Right atrium auricular region (tissue), 2 donors: ENCODE data around the gene TMEM132C. TPM values are rescaled to one million over a fixed set of nuclear protein-coding genes. Genes with fewer than 3 reads are reported as not detected.
"Not testable (repeated sequence)": the region's sequence is repeated elsewhere in the genome, so short reads cannot be mapped to it uniquely, and the experiment has no call there.

Experiments
- DNase-seq: peaks from one replicate; pipeline ENCODE4 v3.0.0-alpha.2; 2019; ENCODE audit warnings: low spot score
- H3K27ac ChIP-seq, 2 donors: fragments of 200-600 bp; sonication (generic); 1 replicate in 1 of 2; 2 replicates in 1 of 2; pipeline ENCODE4 v1.5.1; 2016 to 2019
- H3K27me3 ChIP-seq, 2 donors: fragments of 200-600 bp; sonication (generic); one replicate each; pipeline versions ENCODE4 v1.5.1 to v1.6.0; 2017 to 2019
- H3K36me3 ChIP-seq: fragments of 200-600 bp; sonication (generic); one replicate; pipeline ENCODE4 v1.5.1; 2016
- H3K4me1 ChIP-seq, 2 donors: fragments of 200-600 bp; sonication (generic); one replicate each; pipeline versions ENCODE4 v1.5.1 to v1.6.0; 2017 to 2019
- H3K4me3 ChIP-seq, 2 donors: fragments of 200-600 bp; sonication (generic); 1 replicate in 1 of 2; 2 replicates in 1 of 2; pipeline ENCODE4 v1.5.1; 2017 to 2019; ENCODE audit warnings: mild to moderate bottlenecking in 1 of 2, moderate library complexity in 1 of 2
- H3K9me3 ChIP-seq, 2 donors: fragments of 200-600 bp; sonication (generic); one replicate each; pipeline ENCODE4 v1.5.1; 2019
- total RNA-seq, 2 donors: library from RNA; depleted of rRNA; stranded (reverse); fragments of >200 nt; gene quantifications; one replicate each; pipeline ENCODE4 v1.1.0, GENCODE V29; 2016
- TF ChIP-seq, protein P1 (sequence below), 2 donors: fragments of 200-600 bp; sonication (generic); IDR thresholded peaks; one replicate each; pipeline ENCODE4 v1.5.1; 2019; ENCODE audit warnings: antibody characterized with exemption in 2 of 2

TMEM132C gene
- total RNA-seq, 2 donors from 2014 or later: 5.3 to 10.5 TPM

DNA sequence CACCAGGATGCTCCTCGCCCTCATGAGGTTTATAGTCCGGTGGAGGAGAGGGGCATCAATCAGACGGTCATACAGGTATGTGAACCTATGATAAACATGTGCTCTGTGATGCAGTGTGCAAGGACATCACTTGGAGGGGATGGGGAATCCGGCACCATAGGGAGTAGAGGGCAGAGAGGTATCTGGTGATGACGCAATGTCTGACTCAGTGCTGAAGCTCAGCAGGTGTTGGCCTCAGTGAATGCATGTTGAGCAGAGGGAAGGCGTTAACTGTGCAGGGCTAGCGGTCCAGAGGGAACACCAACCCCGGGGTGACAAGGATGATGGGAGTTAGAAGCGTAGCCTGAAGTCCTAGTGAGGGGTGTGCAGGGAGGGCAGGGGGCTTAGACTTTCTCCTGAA, 200.9 kb downstream of the TMEM132C start:
- Histone ChIP-seq H3K27me3 (no peaks in the 10 kb centered on the region), H3K4me1 (no peaks in the 10 kb centered on the region), H3K4me3 (no peak overlapping the region), H3K36me3 (no peaks in the 10 kb centered on the region), H3K9me3 (no peaks in the 10 kb centered on the region), H3K27ac (no peak overlapping the region)
- TF ChIP-seq, protein P1, sequence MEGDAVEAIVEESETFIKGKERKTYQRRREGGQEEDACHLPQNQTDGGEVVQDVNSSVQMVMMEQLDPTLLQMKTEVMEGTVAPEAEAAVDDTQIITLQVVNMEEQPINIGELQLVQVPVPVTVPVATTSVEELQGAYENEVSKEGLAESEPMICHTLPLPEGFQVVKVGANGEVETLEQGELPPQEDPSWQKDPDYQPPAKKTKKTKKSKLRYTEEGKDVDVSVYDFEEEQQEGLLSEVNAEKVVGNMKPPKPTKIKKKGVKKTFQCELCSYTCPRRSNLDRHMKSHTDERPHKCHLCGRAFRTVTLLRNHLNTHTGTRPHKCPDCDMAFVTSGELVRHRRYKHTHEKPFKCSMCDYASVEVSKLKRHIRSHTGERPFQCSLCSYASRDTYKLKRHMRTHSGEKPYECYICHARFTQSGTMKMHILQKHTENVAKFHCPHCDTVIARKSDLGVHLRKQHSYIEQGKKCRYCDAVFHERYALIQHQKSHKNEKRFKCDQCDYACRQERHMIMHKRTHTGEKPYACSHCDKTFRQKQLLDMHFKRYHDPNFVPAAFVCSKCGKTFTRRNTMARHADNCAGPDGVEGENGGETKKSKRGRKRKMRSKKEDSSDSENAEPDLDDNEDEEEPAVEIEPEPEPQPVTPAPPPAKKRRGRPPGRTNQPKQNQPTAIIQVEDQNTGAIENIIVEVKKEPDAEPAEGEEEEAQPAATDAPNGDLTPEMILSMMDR (IDR thresholded peaks at IDR 0.05): no peak
- DNase-seq: no peak

- DNase-seq: no peak
- Histone ChIP-seq H3K27ac (no peak overlapping the region), H3K9me3 (no peaks in the 10 kb centered on the region), H3K4me3 (no peak overlapping the region), H3K4me1 (no peaks in the 10 kb centered on the region), H3K27me3 (no peaks in the 10 kb centered on the region), H3K36me3 (no peaks in the 10 kb centered on the region)
- TF ChIP-seq, protein P1 (IDR thresholded peaks at IDR 0.05): no peak
Observed at GRCh38 chr12:128468926-128469325, 202.0 kb downstream of the TMEM132C start.

DNA sequence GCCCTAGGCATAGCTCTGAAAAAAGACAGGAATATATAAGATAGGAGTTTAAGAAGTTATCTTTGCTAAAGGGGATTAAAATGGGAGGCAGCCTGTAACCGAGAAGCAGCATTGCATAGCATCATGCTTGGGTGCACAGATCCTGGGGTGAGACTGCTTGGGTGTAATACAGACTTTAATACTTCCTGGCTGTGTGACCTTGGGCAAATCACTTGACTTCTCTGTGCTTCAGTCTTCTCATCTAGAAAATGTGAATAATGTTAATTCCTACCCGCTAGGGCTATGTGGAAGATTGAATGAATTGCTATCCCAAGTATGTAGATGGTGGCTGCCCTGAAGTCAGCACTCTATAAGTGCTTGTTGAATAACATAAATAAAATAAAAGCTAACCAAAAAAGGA, 204.5 kb downstream of the TMEM132C start:
- Histone ChIP-seq H3K9me3 (no peaks in the 10 kb centered on the region), H3K4me3 (no peak overlapping the region), H3K4me1 (no peaks in the 10 kb centered on the region), H3K36me3 (no peaks in the 10 kb centered on the region), H3K27me3 (no peaks in the 10 kb centered on the region), H3K27ac (no peak overlapping the region)
- DNase-seq: no peak
- TF ChIP-seq, protein P1 (IDR thresholded peaks at IDR 0.05): no peak

GRCh38 chr12:128474916-128475315, 207.9 kb downstream of the TMEM132C start:
- no peak overlapping the region for H3K27ac ChIP-seq
- H3K36me3 ChIP-seq: no peaks in the 10 kb centered on the region
- TF ChIP-seq, protein P1 (IDR thresholded peaks at IDR 0.05): no peak
- no peaks in the 10 kb centered on the region for H3K9me3 ChIP-seq
- H3K4me3 ChIP-seq: no peak overlapping the region
- H3K27me3 ChIP-seq: no peaks in the 10 kb centered on the region
- peak; percentile 30 for DNase-seq
- H3K4me1 ChIP-seq: no peaks in the 10 kb centered on the region

DNA sequence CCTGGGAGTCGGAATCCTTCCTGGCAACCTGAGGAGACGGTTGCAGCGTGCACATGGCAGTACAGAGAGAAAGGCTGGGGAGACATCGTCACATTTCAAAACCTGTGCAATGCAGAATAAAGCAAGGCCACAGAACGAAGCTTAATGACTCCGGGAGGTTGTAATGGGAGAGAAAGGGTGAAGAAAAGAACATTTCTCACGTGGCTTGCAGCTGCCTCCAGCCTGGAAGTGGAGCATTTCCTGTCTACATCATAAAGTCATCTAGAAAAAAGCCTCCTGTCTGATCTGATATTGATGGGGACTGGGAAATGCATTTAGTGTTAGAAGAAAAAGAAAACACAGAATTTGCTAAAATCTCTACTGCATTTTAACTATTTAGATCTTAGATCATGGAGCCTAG, 209.3 kb downstream of the TMEM132C start:
- no peaks in the 10 kb centered on the region for H3K36me3 ChIP-seq
- no peak overlapping the region for H3K4me3 ChIP-seq
- no peaks in the 10 kb centered on the region for H3K4me1 ChIP-seq
- no peaks in the 10 kb centered on the region for H3K27me3 ChIP-seq
- DNase-seq: no peak
- H3K27ac ChIP-seq: no peak overlapping the region
- H3K9me3 ChIP-seq: no peaks in the 10 kb centered on the region
- TF ChIP-seq, protein P1 (IDR thresholded peaks at IDR 0.05): no peak

DNA sequence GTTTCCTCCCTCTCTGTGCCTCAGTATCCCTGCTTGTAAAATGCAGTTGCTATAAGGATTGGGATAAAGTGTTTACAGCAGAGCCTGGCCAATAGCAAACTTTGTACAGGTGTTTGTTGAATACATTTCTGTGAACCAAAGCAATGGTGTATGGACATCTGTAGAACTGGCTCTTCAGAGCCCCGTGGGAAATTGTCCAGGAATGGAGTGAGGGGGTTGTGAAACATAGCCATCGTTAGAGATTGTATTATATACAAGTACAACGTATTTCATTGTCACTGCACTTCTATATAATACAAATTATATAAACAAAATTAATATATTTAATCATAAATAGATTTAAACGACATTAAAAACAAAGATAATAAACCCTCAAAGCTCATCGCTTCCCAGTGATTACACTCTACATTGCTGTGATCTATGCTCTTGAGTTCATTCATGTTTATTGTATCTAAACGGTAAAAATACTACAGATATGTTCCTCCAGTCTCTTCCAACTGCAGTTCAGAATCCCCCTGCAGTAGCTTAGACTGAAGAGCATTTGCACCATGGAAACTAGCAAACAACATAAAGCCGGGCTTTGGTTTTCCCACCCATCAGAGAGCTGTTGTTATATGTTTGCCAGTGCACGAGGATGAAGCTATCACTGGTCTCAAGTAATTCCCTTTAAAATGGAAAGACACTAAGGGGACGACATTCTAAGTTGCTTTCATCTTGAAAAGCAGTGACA, 216.7 kb downstream of the TMEM132C start:
- DNase-seq: no peak
- TF ChIP-seq, protein P1 (IDR thresholded peaks at IDR 0.05): no peak
- H3K9me3 ChIP-seq: no peaks in the 10 kb centered on the region
- H3K4me3 ChIP-seq: no peak overlapping the region
- H3K4me1 ChIP-seq: no peaks in the 10 kb centered on the region
- H3K27ac ChIP-seq: no peak overlapping the region
- no peaks in the 10 kb centered on the region for H3K36me3 ChIP-seq
- H3K27me3 ChIP-seq: no peaks in the 10 kb centered on the region

DNA sequence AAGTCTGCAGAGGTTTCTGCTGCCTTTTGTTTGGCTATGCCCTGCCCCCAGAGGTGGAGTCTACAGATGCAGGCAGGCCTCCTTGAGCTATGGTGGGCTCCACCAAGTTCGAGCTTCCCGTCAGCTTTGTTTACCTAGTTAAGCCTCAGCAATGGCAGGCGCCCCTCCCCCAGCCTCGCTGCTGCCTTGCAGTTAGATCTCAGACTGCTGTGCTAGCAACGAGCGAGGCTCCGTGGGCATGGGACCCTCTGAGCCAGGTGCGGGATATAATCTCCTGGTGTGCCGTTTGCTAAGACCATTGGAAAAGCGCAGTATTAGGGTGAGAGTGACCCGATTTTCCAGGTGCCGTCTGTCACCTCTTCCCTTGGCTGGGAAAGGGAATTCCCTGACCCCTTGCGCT, 230.4 kb downstream of the TMEM132C start:
- H3K4me1 ChIP-seq, H3K4me3 ChIP-seq, H3K27ac ChIP-seq, H3K27me3 ChIP-seq, H3K36me3 ChIP-seq, DNase-seq, H3K9me3 ChIP-seq: not testable (repeated sequence)
